GM12878 (cell line): Measurements from ENCODE around the gene CSRP3.

Source experiments
- EP300 ChIP-seq, 2 experiments: fragments of 150-350 bp in 1 of 2; IDR thresholded peaks; 2 replicates each; pipeline ENCODE4 v1.6.1; 2011 to 2012; ENCODE audit warnings: low read depth in 2 of 2, low read length in 2 of 2, borderline replicate concordance in 1 of 2, improper control_type of control experiment in 1 of 2, inconsistent platforms in 1 of 2; ENCODE audit not compliant: control insufficient read depth in 1 of 2
- USF1 ChIP-seq: IDR thresholded peaks from 2 replicates; pipeline ENCODE4 v1.6.1; 2011; ENCODE audit warnings: borderline replicate concordance, low read depth, mild to moderate bottlenecking, moderate library complexity, mixed read lengths, low read length; ENCODE audit not compliant: insufficient read depth; ENCODE audit errors: extremely low read length

GRCh38 chr11:19208959-19209546, 7.3 kb upstream of the CSRP3 start:
- TF ChIP-seq EP300 (IDR thresholded peaks at IDR 0.05; ENCODE audit: borderline replicate concordance in 1 of 2, control insufficient read depth in 1 of 2, low read depth in 2 of 2, low read length in 2 of 2): no peak
- TF ChIP-seq USF1: no peak
